AG04449 (cell line): ENCODE data around the gene KLF14.
"Not testable (repeated sequence)": the region's sequence is repeated elsewhere in the genome, so short reads cannot be mapped to it uniquely, and the experiment has no call there.

ENCODE experiments used
- CTCF ChIA-PET: fragments of 350-600 bp; formaldehyde crosslinking; extraction: SDS; loops from one replicate; lab custom pipeline; 2021; ENCODE audit warnings: antibody characterized with exemption; lab: Yijun Ruan, JAX
- POLR2A ChIA-PET: fragments of 400-600, 350-600 bp; formaldehyde crosslinking; extraction: SDS; loops from one replicate; lab custom pipeline; 2020; ENCODE audit warnings: antibody characterized with exemption, inconsistent platforms; lab: Yijun Ruan, JAX
- DNase-seq: peaks from one replicate; pipeline ENCODE4 v3.0.0-alpha.2; 2010; ENCODE audit warnings: low read depth, low spot score
- H3K4me3 ChIP-seq: 2 replicates; pipeline ENCODE4 v1.5.1; 2011; ENCODE audit warnings: low read depth, mild to moderate bottlenecking, control low read depth, low read length
- TF ChIP-seq, protein P1 (sequence below): IDR thresholded peaks from one replicate; pipeline ENCODE4 v1.5.1; 2011; ENCODE audit warnings: mild to moderate bottlenecking, moderate library complexity, low read length, control low read depth, inconsistent platforms; ENCODE audit not compliant: insufficient read depth; ENCODE audit errors: missing control alignments

The KLF14 gene

DNA sequence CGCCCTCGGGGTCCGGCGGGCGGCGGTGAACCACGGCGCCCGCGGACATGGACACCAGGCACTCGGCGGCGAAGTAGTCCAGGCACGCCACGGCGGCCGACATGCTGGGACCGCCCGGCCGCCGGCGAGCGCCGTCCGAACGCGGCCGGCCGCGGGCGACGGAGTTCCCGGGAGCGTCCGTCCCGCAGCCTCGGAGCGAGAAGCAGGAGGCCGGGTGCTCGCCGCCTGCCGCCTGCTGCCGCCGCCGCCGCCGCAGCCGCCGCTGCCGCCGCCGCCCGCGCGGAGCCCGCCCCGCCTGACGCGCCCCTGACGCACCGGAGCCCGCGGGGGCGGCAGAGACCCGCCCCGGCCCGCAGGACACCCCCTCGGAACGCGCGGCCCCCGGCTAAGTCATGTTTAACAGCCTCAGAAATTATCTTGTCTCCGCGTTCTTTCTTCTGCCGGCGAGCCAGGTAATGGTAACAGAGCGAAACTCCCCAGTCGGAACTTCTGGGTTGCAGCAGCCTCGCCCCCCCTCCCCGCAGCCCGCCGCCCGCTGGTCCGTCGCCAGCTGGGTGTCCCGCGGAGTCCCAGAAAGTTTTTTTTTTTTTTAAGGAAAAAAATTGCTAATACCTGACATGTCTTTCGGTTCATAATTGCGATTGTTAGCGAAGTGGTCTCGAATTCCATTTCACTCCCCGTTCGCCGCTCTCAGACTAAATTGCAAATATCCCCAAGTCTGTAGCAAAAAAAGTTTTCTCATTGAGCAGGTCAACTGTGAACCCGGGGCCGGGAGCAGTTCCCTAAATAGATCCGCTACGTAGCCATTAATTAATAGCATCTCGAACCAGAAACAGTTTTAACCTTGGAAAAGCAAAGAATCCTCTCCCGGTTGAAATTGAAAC is at the start of gene KLF14:
TSS of gene KLF14 (minus strand) at position 277 of the 884 bp plus-strand sequence. CDS start at position 103, 174 bp downstream.
- peak within 1 kb of the TSS; percentile 58 for H3K4me3 ChIP-seq
- TF ChIP-seq, protein P1, sequence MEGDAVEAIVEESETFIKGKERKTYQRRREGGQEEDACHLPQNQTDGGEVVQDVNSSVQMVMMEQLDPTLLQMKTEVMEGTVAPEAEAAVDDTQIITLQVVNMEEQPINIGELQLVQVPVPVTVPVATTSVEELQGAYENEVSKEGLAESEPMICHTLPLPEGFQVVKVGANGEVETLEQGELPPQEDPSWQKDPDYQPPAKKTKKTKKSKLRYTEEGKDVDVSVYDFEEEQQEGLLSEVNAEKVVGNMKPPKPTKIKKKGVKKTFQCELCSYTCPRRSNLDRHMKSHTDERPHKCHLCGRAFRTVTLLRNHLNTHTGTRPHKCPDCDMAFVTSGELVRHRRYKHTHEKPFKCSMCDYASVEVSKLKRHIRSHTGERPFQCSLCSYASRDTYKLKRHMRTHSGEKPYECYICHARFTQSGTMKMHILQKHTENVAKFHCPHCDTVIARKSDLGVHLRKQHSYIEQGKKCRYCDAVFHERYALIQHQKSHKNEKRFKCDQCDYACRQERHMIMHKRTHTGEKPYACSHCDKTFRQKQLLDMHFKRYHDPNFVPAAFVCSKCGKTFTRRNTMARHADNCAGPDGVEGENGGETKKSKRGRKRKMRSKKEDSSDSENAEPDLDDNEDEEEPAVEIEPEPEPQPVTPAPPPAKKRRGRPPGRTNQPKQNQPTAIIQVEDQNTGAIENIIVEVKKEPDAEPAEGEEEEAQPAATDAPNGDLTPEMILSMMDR: no peak
- CTCF ChIA-PET: interaction anchor here (1.0 to 1.1 kb wide), 2 partner anchors 10 to 98 kb away, joined by 3 to 5 read pairs; no protein-coding TSS in a partner anchor
- DNase-seq: no peak
- POLR2A ChIA-PET: no interaction called here

DNA sequence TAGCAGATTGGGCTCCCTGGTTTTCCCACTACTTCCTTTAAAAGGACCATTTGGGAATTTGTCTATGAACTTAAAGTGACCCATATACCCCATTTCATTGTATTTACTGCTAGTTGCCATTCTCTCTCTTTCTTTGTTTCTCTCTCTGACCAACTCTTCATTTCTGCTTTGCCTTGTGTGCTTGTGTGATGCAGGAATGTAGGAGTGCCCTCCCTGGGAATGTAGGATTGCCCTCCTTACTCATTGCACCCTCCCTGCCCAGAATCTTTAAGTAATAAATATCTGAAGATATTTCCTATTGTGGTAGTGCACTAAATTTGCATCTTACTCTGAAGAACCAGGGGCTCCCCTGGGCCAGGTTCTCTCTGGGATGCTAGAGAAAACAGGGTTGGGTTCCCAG is 47.3 kb upstream of the KLF14 start:
- TF ChIP-seq, protein P1: no peak
- ChIA-PET POLR2A (no interaction called here), CTCF (no interaction called here)
- DNase-seq: no peak
- H3K4me3 ChIP-seq: no peak overlapping the region

DNA sequence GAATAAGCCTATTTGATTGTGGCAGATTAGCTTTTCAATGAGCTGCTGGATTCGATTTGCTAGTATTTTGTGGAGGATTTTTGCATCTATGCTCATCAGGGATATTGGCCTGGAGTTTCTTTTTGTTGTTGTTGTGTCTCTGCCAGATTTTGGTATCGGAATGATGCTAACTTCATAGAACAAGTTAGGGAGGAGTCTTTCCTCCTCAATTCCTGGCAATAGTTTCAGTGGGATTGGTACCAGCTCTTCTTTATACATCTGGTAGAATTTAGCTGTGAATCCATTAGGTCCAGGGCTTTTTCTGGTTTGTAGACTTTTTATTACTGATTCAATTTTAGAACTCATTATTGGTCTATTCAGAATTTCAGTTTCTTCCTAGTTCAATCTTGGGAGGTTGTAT is 43.4 kb upstream of the KLF14 start:
- ChIA-PET POLR2A (no interaction called here), CTCF (no interaction called here)

DNA sequence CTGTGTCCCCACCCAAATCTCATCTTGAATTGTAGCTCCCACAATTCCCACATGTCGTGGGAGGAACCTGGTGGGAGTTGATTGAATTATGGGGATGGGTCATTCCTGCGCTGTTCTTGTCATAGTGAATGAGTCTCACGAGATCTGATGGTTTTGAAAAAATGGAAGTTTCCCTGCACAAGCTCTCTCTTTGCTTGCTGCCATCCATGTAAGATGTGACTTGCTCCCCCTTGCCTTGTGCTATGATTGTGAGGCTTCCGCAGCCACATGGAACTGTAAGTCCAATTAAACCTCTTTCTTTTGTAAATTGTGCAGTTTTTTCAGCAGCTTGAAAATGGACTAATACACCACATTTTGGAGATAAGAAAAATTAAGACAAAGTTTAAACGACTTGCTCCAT is 38.4 kb upstream of the KLF14 start:
- POLR2A ChIA-PET, H3K4me3 ChIP-seq, DNase-seq, CTCF ChIA-PET: not testable (repeated sequence)

More for the DNA sequence above, 43.4 kb upstream of the KLF14 start:
- no peak overlapping the region for H3K4me3 ChIP-seq
- no peak for DNase-seq
- TF ChIP-seq, protein P1: no peak

DNA sequence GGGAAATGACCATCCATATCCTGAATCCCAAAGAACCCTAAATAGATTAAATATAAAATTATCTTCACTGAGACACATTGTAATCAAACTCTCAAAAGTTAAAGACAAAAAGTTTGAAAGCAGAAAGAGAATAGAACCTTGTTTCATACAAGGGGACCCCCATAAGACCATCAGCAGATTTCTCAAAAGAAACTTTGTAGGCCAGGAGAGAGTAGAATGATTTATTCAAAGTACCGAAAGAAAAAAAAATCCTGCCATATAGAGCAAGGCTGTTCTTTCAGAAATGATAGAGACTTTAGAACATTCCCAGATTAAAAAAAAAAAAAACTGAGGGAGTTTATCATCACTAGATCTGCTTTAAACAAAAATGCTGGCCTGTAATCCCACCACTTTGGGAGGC is 34.8 kb upstream of the KLF14 start:
- no peak for DNase-seq
- TF ChIP-seq, protein P1: no peak
- ChIA-PET POLR2A (no interaction called here), CTCF (interaction anchor here (1.2 kb wide), 1 partner anchor 16 kb away, joined by 4 read pairs; no protein-coding TSS in a partner anchor)
- no peak overlapping the region for H3K4me3 ChIP-seq

DNA sequence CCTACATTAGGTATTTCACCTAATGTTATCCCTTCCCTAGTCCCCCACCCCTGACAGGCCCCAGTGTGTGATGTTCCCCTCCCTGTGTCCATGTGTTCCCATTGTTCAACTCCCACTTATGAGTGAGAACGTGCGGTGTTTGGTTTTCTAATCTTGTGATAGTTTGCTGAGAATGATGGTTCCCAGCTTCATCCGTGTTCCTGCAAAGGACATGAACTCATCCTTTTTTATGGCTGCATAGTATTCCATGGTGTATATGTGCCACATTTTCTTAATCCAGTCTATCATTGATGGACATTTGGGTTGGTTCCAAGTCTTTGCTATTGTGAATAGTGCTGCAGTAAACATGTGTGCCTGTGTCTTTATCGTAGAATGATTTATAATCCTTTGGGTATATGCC is 30.6 kb upstream of the KLF14 start:
- CTCF ChIA-PET, DNase-seq, H3K4me3 ChIP-seq, POLR2A ChIA-PET: not testable (repeated sequence)

DNA sequence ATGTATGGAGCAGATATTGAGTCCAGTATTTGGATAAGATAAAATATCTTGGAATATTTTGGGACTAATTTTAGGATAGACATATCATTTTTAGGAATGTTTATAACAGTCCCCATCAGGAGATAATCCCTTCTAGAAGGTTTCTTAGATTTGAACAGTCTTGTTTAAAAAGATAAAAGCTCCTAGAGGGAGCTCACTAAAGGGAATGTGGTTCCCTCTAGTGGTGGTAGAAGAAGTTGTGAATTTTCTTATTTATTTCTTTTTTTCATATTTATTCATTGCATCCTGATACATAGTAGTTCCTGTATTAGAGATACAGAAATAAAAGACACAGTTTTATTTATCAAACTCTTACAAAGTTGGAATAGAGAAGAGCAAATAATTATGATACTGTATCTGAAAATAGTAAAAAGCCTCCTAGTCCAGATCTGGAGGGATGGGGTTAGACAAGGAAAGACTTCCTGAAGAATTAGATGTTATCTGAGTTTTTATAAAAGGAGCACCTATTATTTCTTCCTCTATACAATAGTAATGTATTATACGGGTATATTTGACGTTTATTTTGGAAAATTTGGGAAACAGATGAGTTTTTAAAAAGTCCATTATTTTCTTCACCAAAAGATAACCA is 24.5 kb upstream of the KLF14 start:
- no peak overlapping the region for H3K4me3 ChIP-seq
- CTCF ChIA-PET: interaction anchor here (0.6 to 4.7 kb wide), 37 partner anchors 9 to 747 kb away, joined by 3 to 79 read pairs (median 4); partner anchors contain the start of gene KLHDC10
- POLR2A ChIA-PET: no interaction called here
- DNase-seq: peak; percentile 14
- TF ChIP-seq, protein P1: peak; percentile 32
